ENCODE data around the gene VAV2.

DNA sequence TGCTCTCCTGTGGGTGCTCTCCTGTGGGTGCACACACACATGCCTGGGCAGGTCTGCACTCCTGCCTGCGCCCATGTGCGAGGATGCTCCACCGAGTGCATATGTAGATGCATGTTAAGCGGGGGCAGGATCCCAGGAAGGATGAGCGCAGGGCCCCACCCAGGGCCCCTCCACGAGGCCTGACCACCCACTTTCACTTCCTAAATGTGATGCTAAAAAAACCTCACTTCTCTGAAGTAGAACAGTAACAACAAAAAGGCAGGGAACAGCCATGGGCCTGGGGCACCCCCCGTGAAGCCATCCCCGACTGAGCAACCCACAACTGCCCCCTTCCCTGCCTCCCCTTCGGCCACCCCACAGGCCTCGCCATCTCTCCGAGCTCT lies 205.8 kb downstream of the VAV2 start:
- TF ChIP-seq, protein P1, sequence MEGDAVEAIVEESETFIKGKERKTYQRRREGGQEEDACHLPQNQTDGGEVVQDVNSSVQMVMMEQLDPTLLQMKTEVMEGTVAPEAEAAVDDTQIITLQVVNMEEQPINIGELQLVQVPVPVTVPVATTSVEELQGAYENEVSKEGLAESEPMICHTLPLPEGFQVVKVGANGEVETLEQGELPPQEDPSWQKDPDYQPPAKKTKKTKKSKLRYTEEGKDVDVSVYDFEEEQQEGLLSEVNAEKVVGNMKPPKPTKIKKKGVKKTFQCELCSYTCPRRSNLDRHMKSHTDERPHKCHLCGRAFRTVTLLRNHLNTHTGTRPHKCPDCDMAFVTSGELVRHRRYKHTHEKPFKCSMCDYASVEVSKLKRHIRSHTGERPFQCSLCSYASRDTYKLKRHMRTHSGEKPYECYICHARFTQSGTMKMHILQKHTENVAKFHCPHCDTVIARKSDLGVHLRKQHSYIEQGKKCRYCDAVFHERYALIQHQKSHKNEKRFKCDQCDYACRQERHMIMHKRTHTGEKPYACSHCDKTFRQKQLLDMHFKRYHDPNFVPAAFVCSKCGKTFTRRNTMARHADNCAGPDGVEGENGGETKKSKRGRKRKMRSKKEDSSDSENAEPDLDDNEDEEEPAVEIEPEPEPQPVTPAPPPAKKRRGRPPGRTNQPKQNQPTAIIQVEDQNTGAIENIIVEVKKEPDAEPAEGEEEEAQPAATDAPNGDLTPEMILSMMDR (IDR thresholded peaks at IDR 0.05) = no peak
- TF ChIP-seq, protein P2, sequence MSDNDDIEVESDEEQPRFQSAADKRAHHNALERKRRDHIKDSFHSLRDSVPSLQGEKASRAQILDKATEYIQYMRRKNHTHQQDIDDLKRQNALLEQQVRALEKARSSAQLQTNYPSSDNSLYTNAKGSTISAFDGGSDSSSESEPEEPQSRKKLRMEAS (IDR thresholded peaks at IDR 0.05; ENCODE audit: low read depth) = no peak
- TF ChIP-seq MXI1 (IDR thresholded peaks at IDR 0.05; ENCODE audit: low read depth, low read length) (no peak), JUND (IDR thresholded peaks at IDR 0.05) (no peak), SMC3 (IDR thresholded peaks at IDR 0.05; ENCODE audit: low read depth, low read length) (no peak), EP300 (IDR thresholded peaks at IDR 0.05; ENCODE audit: borderline replicate concordance in 1 of 2, low read depth in 1 of 2, low read length in 1 of 2) (no peak), RAD21 (IDR thresholded peaks at IDR 0.05; ENCODE audit: low read length) (no peak), TAF1 (IDR thresholded peaks at IDR 0.05; ENCODE audit: borderline replicate concordance, low read depth, low read length) (no peak), EZH2phosphoT487 (IDR thresholded peaks at IDR 0.05; ENCODE audit: borderline replicate concordance, low read depth) (no peak), TEAD4 (IDR thresholded peaks at IDR 0.05; ENCODE audit: borderline replicate concordance, insufficient read depth) (no peak), POLR2AphosphoS5 (IDR thresholded peaks at IDR 0.05; ENCODE audit: low read depth, low read length) (no peak)
- TF ChIP-seq, protein P3, sequence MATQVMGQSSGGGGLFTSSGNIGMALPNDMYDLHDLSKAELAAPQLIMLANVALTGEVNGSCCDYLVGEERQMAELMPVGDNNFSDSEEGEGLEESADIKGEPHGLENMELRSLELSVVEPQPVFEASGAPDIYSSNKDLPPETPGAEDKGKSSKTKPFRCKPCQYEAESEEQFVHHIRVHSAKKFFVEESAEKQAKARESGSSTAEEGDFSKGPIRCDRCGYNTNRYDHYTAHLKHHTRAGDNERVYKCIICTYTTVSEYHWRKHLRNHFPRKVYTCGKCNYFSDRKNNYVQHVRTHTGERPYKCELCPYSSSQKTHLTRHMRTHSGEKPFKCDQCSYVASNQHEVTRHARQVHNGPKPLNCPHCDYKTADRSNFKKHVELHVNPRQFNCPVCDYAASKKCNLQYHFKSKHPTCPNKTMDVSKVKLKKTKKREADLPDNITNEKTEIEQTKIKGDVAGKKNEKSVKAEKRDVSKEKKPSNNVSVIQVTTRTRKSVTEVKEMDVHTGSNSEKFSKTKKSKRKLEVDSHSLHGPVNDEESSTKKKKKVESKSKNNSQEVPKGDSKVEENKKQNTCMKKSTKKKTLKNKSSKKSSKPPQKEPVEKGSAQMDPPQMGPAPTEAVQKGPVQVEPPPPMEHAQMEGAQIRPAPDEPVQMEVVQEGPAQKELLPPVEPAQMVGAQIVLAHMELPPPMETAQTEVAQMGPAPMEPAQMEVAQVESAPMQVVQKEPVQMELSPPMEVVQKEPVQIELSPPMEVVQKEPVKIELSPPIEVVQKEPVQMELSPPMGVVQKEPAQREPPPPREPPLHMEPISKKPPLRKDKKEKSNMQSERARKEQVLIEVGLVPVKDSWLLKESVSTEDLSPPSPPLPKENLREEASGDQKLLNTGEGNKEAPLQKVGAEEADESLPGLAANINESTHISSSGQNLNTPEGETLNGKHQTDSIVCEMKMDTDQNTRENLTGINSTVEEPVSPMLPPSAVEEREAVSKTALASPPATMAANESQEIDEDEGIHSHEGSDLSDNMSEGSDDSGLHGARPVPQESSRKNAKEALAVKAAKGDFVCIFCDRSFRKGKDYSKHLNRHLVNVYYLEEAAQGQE (IDR thresholded peaks at IDR 0.05; ENCODE audit: low read depth, low read length) = no peak
- TF ChIP-seq, protein P4, sequence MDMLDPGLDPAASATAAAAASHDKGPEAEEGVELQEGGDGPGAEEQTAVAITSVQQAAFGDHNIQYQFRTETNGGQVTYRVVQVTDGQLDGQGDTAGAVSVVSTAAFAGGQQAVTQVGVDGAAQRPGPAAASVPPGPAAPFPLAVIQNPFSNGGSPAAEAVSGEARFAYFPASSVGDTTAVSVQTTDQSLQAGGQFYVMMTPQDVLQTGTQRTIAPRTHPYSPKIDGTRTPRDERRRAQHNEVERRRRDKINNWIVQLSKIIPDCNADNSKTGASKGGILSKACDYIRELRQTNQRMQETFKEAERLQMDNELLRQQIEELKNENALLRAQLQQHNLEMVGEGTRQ (IDR thresholded peaks at IDR 0.05; ENCODE audit: borderline replicate concordance, low read depth, low read length) = no peak

All from SK-N-SH (cell line).